Naive thymus-derived CD8-positive, alpha-beta T cell (primary cell): ENCODE results near the gene HNRNPU. TPM values are rescaled to one million over a fixed set of nuclear protein-coding genes. Genes with fewer than 3 reads are reported as not detected.

ENCODE experiments used
- ATAC-seq, 2 donors: fragments of 150-1000 bp; cut with Tn5 transposase in 1 of 2; sonication (Bioruptor Pico), chemical (Tn5 transposase) in 1 of 2; 1 replicate in 1 of 2; 2 replicates in 1 of 2; pipeline ENCODE4 v1.10.0; 2021; ENCODE audit warnings: mild to moderate bottlenecking in 2 of 2, moderate library complexity in 2 of 2
- POLR2A ChIA-PET: fragments of 350-600 bp; sonication (Branson Sonifier 250); formaldehyde crosslinking; loops from one replicate; lab custom pipeline; 2021; ENCODE audit warnings: antibody characterized with exemption; lab: Charles Lee
- DNase-seq, 10 donors: peaks; one replicate each; pipeline versions ENCODE4 v3.0.0 to v3.0.0-alpha.2; 2020 to 2022
- H3K27ac Mint-ChIP-seq, 10 donors: one replicate each; pipeline ENCODE4 v1.8.0; 2020 to 2022; ENCODE audit warnings: mild to moderate bottlenecking in 10 of 10, mixed read lengths in 10 of 10, moderate library complexity in 4 of 10, inconsistent platforms in 1 of 10
- H3K27me3 Mint-ChIP-seq, 5 donors: one replicate each; pipeline ENCODE4 v1.8.0; 2021 to 2022; ENCODE audit warnings: mixed read lengths in 5 of 5
- H3K36me3 Mint-ChIP-seq, 3 donors: one replicate each; pipeline ENCODE4 v1.8.0; 2020 to 2022; ENCODE audit warnings: mixed read lengths in 3 of 3, mild to moderate bottlenecking in 2 of 3, inconsistent platforms in 1 of 3
- H3K4me1 Mint-ChIP-seq, 4 donors: one replicate each; pipeline ENCODE4 v1.8.0; 2021 to 2022; ENCODE audit warnings: mixed read lengths in 4 of 4
- H3K4me3 Mint-ChIP-seq, 10 donors: one replicate each; pipeline ENCODE4 v1.8.0; 2020 to 2022; ENCODE audit warnings: mild to moderate bottlenecking in 10 of 10, mixed read lengths in 10 of 10, moderate library complexity in 6 of 10, inconsistent platforms in 1 of 10
- H3K9me3 Mint-ChIP-seq, 9 donors: one replicate each; pipeline ENCODE4 v1.8.0; 2020 to 2022; ENCODE audit warnings: mixed read lengths in 9 of 9, mild to moderate bottlenecking in 3 of 9, inconsistent platforms in 1 of 9, moderate library complexity in 1 of 9
- polyA plus RNA-seq, 3 donors: library from polyadenylated mRNA; unstranded; fragments of 300-500 nt; fragmentation: Illumina TruSeq; gene quantifications; one replicate each; pipeline ENCODE4 v1.2.3, GENCODE V29; 2021
- total RNA-seq, 8 experiments: library from RNA in 2 of 8; stranded (reverse) in 2 of 8; gene quantifications; one replicate each; pipeline ENCODE4 v1.2.3 and lab custom pipeline; 2021 to 2026

HNRNPU gene
- total RNA-seq (100 to 1,000 TPM; 395 to 403 TPM), polyA plus RNA-seq (100 to 1,000 TPM; 179 to 392 (median 281) TPM), total RNA-seq (lab: John Stamatoyannopoulos, UW) (847 to 1,373 (median 1,207) reads per million in 6 experiments)

GRCh38 chr1:244864253-244865027 lies at the start of gene HNRNPU:
Gene HNRNPU, minus strand, starts transcription at chr1:244864543. Its CDS starts 236 bp downstream, at chr1:244864307.
- DNase-seq (peak; percentile 94 to 98 (median 96)), ATAC-seq (peak; percentile 60 to 61)
- Mint-ChIP-seq H3K4me1 (peaks cover 21 to 56% (median 40%) of the 10 kb centered on the region in 4 donors), H3K4me3 (peak within 1 kb of the TSS; percentile 87 to 97 (median 94)), H3K27ac (peak within 1 kb of the TSS; percentile 97 to 100 (median 98)), H3K27me3 (peaks cover 0 to 2% (median 0%) of the 10 kb centered on the region in 5 donors), H3K36me3 (peaks cover 7 to 30% (median 17%) of the 10 kb centered on the region in 3 donors), H3K9me3 (peaks cover 0 to 3% (median 0%) of the 10 kb centered on the region in 9 donors)
- POLR2A ChIA-PET: interaction anchor here (0.8 to 25.8 kb wide), 19 partner anchors 20 to 817 kb away, joined by 3 to 1109 read pairs (median 5); partner anchors contain the start of genes ADSS2, CATSPERE, COX20 and DESI2

- no peaks in the 10 kb centered on the region for H3K27me3 Mint-ChIP-seq
- POLR2A ChIA-PET: no interaction called here
These were observed 49.5 kb upstream of the HNRNPU start for GRCh38 chr1:244913806-244914205.

GRCh38 chr1:244904119-244904518 lies 39.8 kb upstream of the HNRNPU start:
- POLR2A ChIA-PET: no interaction called here
- no peak overlapping the region for H3K4me3 Mint-ChIP-seq
- DNase-seq (no peak), ATAC-seq (no peak)
- no peaks in the 10 kb centered on the region for H3K36me3 Mint-ChIP-seq
- H3K9me3 Mint-ChIP-seq: no peaks in the 10 kb centered on the region
- no peaks in the 10 kb centered on the region for H3K4me1 Mint-ChIP-seq
- no peaks in the 10 kb centered on the region for H3K27me3 Mint-ChIP-seq
- H3K27ac Mint-ChIP-seq: peak overlapping the region in 2 of 10 donors; percentile 25 to 67

More at GRCh38 chr1:244913806-244914205, 49.5 kb upstream of the HNRNPU start:
- H3K27ac Mint-ChIP-seq: no peak overlapping the region
- no peaks in the 10 kb centered on the region for H3K36me3 Mint-ChIP-seq
- no peak for ATAC-seq
- no peak overlapping the region for H3K4me3 Mint-ChIP-seq
- H3K4me1 Mint-ChIP-seq: peaks cover 1 to 6% (median 4%) of the 10 kb centered on the region in 4 donors
- no peaks in the 10 kb centered on the region for H3K9me3 Mint-ChIP-seq
- no peak for DNase-seq

- POLR2A ChIA-PET: no interaction called here
- Mint-ChIP-seq H3K27me3 (no peaks in the 10 kb centered on the region), H3K9me3 (no peaks in the 10 kb centered on the region), H3K4me1 (no peaks in the 10 kb centered on the region), H3K27ac (no peak overlapping the region), H3K4me3 (no peak overlapping the region), H3K36me3 (no peaks in the 10 kb centered on the region)
- DNase-seq (no peak), ATAC-seq (no peak)
These were observed 37.2 kb upstream of the HNRNPU start for GRCh38 chr1:244901400-244902015.

GRCh38 chr1:244897476-244898254 lies 33.3 kb upstream of the HNRNPU start:
- Mint-ChIP-seq H3K36me3 (no peaks in the 10 kb centered on the region), H3K4me3 (no peak overlapping the region), H3K9me3 (no peaks in the 10 kb centered on the region), H3K27ac (peak overlapping the region in 1 of 10 donors; percentile 34), H3K4me1 (no peaks in the 10 kb centered on the region), H3K27me3 (no peaks in the 10 kb centered on the region)
- DNase-seq: no peak
- POLR2A ChIA-PET: interaction anchor here (0.7 kb wide), 1 partner anchor 1550 kb away, joined by 3 read pairs; no protein-coding TSS in a partner anchor
- no peak for ATAC-seq

GRCh38 chr1:244896550-244896949 lies 32.2 kb upstream of the HNRNPU start:
- H3K27ac Mint-ChIP-seq: no peak overlapping the region
- no peaks in the 10 kb centered on the region for H3K36me3 Mint-ChIP-seq
- H3K4me1 Mint-ChIP-seq: no peaks in the 10 kb centered on the region
- H3K9me3 Mint-ChIP-seq: no peaks in the 10 kb centered on the region
- DNase-seq (no peak), ATAC-seq (no peak)
- POLR2A ChIA-PET: interaction anchor here (0.7 kb wide), 1 partner anchor 1549 kb away, joined by 3 read pairs; no protein-coding TSS in a partner anchor
- no peaks in the 10 kb centered on the region for H3K27me3 Mint-ChIP-seq
- no peak overlapping the region for H3K4me3 Mint-ChIP-seq

- DNase-seq: no peak
- Mint-ChIP-seq H3K36me3 (no peaks in the 10 kb centered on the region), H3K4me3 (no peak overlapping the region), H3K27me3 (no peaks in the 10 kb centered on the region), H3K9me3 (no peaks in the 10 kb centered on the region), H3K4me1 (no peaks in the 10 kb centered on the region), H3K27ac (no peak overlapping the region)
- POLR2A ChIA-PET: no interaction called here
- ATAC-seq: no peak
These were observed 29.5 kb upstream of the HNRNPU start for GRCh38 chr1:244893836-244894235.

- H3K27me3 Mint-ChIP-seq: no peaks in the 10 kb centered on the region
- no peaks in the 10 kb centered on the region for H3K9me3 Mint-ChIP-seq
- H3K4me1 Mint-ChIP-seq: no peaks in the 10 kb centered on the region
- ATAC-seq (no peak), DNase-seq (no peak)
- H3K4me3 Mint-ChIP-seq: no peak overlapping the region
- POLR2A ChIA-PET: no interaction called here
- peaks cover 0 to 3% (median 0%) of the 10 kb centered on the region in 3 donors for H3K36me3 Mint-ChIP-seq
- H3K27ac Mint-ChIP-seq: no peak overlapping the region
These were observed 22.9 kb upstream of the HNRNPU start for GRCh38 chr1:244887281-244887680.

- Mint-ChIP-seq H3K4me1 (no peaks in the 10 kb centered on the region), H3K36me3 (no peaks in the 10 kb centered on the region), H3K4me3 (no peak overlapping the region), H3K27me3 (peaks cover 0 to 1% (median 0%) of the 10 kb centered on the region in 5 donors), H3K9me3 (no peaks in the 10 kb centered on the region), H3K27ac (no peak overlapping the region)
- DNase-seq (no peak), ATAC-seq (no peak)
- POLR2A ChIA-PET: no interaction called here
These were observed 17.4 kb upstream of the HNRNPU start for GRCh38 chr1:244881552-244882280.

GRCh38 chr1:244878681-244879080 lies 14.3 kb upstream of the HNRNPU start:
- DNase-seq (no peak), ATAC-seq (no peak)
- peaks cover 0 to 1% (median 0%) of the 10 kb centered on the region in 5 donors for H3K27me3 Mint-ChIP-seq
- no peaks in the 10 kb centered on the region for H3K4me1 Mint-ChIP-seq
- no peak overlapping the region for H3K4me3 Mint-ChIP-seq
- POLR2A ChIA-PET: interaction anchor here (0.6 to 1.2 kb wide), 4 partner anchors 11 to 38 kb away, joined by 3 to 5 read pairs (median 4); no protein-coding TSS in a partner anchor
- no peak overlapping the region for H3K27ac Mint-ChIP-seq
- H3K36me3 Mint-ChIP-seq: no peaks in the 10 kb centered on the region
- H3K9me3 Mint-ChIP-seq: peaks cover 0 to 2% (median 0%) of the 10 kb centered on the region in 9 donors

- H3K4me1 Mint-ChIP-seq: no peaks in the 10 kb centered on the region
- DNase-seq (no peak), ATAC-seq (no peak)
- POLR2A ChIA-PET: no interaction called here
- H3K36me3 Mint-ChIP-seq: no peaks in the 10 kb centered on the region
- peaks cover 0 to 2% (median 0%) of the 10 kb centered on the region in 9 donors for H3K9me3 Mint-ChIP-seq
- no peak overlapping the region for H3K27ac Mint-ChIP-seq
- H3K27me3 Mint-ChIP-seq: peaks cover 0 to 1% (median 0%) of the 10 kb centered on the region in 5 donors
- H3K4me3 Mint-ChIP-seq: no peak overlapping the region
These were observed 12.0 kb upstream of the HNRNPU start for GRCh38 chr1:244876228-244876910.
